Measurements from ENCODE around the gene MTG2.

The MTG2 gene

DNA sequence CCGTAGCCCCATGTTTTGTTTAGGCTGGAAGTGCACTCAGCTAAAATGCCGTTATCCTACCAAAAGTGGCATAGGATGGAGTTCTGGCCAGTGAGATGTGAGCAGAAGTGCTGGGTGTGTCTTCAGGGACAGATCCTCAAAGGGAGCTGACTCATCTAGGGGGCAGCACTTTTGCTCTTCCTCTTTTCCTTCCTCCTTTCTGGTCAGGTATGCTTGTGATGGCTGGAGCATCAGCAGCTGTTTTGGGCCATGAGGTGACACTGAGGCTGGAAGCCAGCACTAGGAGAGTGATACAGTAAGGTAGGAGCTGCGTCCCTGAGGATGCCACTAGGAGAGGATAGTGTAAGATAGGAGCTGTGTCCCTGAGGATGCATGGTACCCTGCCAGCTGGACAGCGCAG lies 50.9 kb downstream of the MTG2 start:
- 92% methylated on average over 4 of the region's 4 CpGs for WGBS
- H3K4me1 ChIP-seq (ENCODE audit: insufficient read depth, low read length), result 0 out of 2 replicates have a peak, but pooled peaks cover 2% of the 10 kb centered on the region
- no peaks in the 10 kb centered on the region for H3K27me3 ChIP-seq (ENCODE audit: insufficient read depth, low read length)
- H3K36me3 ChIP-seq (ENCODE audit: insufficient read depth, low read length), result no peaks in the 10 kb centered on the region
- no peak overlapping the region for H3K4me3 ChIP-seq (ENCODE audit: low read length)
- H3K27ac ChIP-seq (ENCODE audit: low read depth, low read length), result no peak overlapping the region
- no peak overlapping the region for H3K9ac ChIP-seq (ENCODE audit: low read depth, low read length)
- H3K9me3 ChIP-seq (ENCODE audit: insufficient read depth, low read depth, low read length), result no peaks in the 10 kb centered on the region

DNA sequence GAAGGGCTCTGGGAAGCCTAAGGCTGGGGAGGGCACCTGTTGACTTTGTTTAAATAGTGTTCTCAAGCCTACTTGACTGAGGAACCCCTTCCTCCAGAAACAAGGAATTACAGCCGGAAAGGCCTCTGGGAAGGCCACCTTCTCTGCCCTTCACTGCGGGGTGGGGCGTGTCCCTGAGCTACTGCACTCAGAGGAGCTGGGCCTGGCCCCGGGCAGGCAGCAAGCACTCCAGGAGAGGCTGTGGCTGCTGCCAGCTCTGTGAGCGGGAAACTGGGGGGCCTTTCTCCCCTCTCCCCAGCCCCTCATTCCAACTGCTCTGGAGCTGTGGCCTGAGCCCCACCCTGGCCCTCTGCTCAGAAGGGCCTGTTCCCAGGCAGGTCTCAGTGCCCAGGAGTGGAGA lies 51.5 kb downstream of the MTG2 start:
- no peaks in the 10 kb centered on the region for H3K27me3 ChIP-seq (ENCODE audit: insufficient read depth, low read length)
- H3K9me3 ChIP-seq (ENCODE audit: insufficient read depth, low read depth, low read length), result no peaks in the 10 kb centered on the region
- H3K9ac ChIP-seq (ENCODE audit: low read depth, low read length), result no peak overlapping the region
- no peaks in the 10 kb centered on the region for H3K36me3 ChIP-seq (ENCODE audit: insufficient read depth, low read length)
- 0 out of 2 replicates have a peak, but pooled peaks cover 4% of the 10 kb centered on the region for H3K4me1 ChIP-seq (ENCODE audit: insufficient read depth, low read length)
- no peak overlapping the region for H3K4me3 ChIP-seq (ENCODE audit: low read length)
- 82% methylated on average over 5 of the region's 5 CpGs for WGBS
- no peak overlapping the region for H3K27ac ChIP-seq (ENCODE audit: low read depth, low read length)

DNA sequence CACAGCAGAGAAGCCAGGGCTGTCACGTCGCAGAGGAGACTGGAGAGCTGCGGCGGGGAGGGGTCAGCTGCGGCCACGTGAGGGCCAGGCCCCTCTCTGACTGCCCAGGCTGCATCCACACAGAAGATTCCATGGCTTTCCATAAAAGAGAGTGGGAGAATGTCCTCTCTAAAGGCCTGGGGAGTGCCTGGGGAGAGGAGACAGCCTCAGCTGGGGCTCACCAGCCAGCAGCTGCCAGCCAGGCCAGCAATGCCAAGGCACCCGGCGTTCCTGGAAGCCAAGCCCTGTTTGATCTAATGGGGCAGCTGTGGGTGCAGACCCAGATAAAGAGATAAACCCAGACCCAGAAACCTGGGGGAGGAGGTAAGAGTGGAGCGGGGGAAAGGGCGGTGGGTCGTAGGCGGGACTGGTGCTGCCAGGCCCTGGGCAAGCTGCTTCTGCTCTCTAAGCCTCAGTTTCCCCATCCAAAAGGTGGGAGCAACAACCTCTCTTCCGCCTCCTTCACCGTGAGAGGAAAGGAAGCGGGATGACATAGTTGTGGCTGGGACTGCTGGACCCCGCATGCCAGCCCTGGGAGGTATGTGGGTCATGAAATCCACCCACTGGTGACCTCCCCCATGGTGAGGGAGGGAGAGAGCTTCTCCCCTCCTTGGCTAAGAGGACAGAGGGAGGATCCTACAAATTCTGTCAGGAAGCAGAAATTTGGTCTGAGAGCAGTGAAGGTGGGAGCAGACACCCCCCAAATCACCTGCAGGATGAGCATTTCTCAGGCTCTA lies 52.4 kb downstream of the MTG2 start:
- no peaks in the 10 kb centered on the region for H3K27me3 ChIP-seq (ENCODE audit: insufficient read depth, low read length)
- no peaks in the 10 kb centered on the region for H3K9me3 ChIP-seq (ENCODE audit: insufficient read depth, low read depth, low read length)
- 91% methylated on average over 15 of the region's 16 CpGs for WGBS
- no peaks in the 10 kb centered on the region for H3K36me3 ChIP-seq (ENCODE audit: insufficient read depth, low read length)
- no peak overlapping the region for H3K27ac ChIP-seq (ENCODE audit: low read depth, low read length)
- no peak overlapping the region for H3K4me3 ChIP-seq (ENCODE audit: low read length)
- no peak overlapping the region for H3K9ac ChIP-seq (ENCODE audit: low read depth, low read length)
- H3K4me1 ChIP-seq (ENCODE audit: insufficient read depth, low read length), result 0 out of 2 replicates have a peak, but pooled peaks cover 8% of the 10 kb centered on the region

DNA sequence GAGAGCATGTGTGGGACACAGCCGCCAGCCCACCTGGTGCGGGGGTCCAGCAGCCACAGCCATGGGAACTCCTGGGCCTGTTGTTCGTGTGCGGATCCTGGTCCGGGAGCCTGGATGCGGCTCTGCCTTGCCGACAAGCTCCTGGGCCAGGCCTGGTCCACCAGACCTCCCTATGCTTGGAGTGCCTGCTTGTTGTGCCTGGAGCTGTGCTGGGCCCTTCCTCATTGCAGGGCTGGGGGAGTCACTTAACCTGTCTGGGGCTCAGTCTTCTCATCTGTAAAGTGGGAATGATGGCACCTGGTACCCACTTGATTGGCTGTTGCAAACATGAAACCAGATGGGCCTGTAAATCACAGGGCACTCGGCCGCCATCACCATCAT lies 52.9 kb downstream of the MTG2 start:
- no peak overlapping the region for H3K4me3 ChIP-seq (ENCODE audit: low read length)
- no peaks in the 10 kb centered on the region for H3K27me3 ChIP-seq (ENCODE audit: insufficient read depth, low read length)
- no peaks in the 10 kb centered on the region; the same call in 1 of the 2 replicates for H3K36me3 ChIP-seq (ENCODE audit: insufficient read depth, low read length)
- 92% methylated on average over 9 of the region's 9 CpGs for WGBS
- no peak overlapping the region for H3K27ac ChIP-seq (ENCODE audit: low read depth, low read length)
- H3K9me3 ChIP-seq (ENCODE audit: insufficient read depth, low read depth, low read length), result no peaks in the 10 kb centered on the region
- 0 out of 2 replicates have a peak, but pooled peaks cover 8% of the 10 kb centered on the region for H3K4me1 ChIP-seq (ENCODE audit: insufficient read depth, low read length)
- no peak overlapping the region for H3K9ac ChIP-seq (ENCODE audit: low read depth, low read length)

DNA sequence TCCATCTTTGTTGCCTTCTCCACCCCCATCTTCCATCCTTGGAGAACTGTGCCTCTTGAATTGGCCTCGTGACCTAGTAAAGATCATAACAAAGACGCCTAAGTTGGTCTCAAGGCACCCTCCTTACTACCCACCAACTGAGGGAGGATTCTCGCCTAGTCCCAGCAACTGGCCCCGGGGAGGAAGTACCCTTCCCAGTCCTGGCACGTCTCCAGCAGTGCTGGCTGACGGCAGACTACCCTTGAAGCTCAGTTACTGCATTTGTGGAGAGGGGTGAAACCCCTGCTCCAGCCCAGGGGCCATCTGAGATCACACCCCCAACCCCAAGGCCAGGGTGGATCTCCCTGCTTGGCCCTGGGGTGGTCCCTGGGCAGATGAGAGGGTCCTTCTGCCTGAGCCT lies 53.4 kb downstream of the MTG2 start:
- 0 out of 2 replicates have a peak, but pooled peaks cover 8% of the 10 kb centered on the region for H3K4me1 ChIP-seq (ENCODE audit: insufficient read depth, low read length)
- no peaks in the 10 kb centered on the region; the same call in 1 of the 2 replicates for H3K36me3 ChIP-seq (ENCODE audit: insufficient read depth, low read length)
- no peaks in the 10 kb centered on the region for H3K9me3 ChIP-seq (ENCODE audit: insufficient read depth, low read depth, low read length)
- no peak overlapping the region for H3K9ac ChIP-seq (ENCODE audit: low read depth, low read length)
- H3K4me3 ChIP-seq (ENCODE audit: low read length), result no peak overlapping the region
- no peaks in the 10 kb centered on the region for H3K27me3 ChIP-seq (ENCODE audit: insufficient read depth, low read length)
- no peak overlapping the region for H3K27ac ChIP-seq (ENCODE audit: low read depth, low read length)
- WGBS, result 84% methylated on average over 6 of the region's 6 CpGs

DNA sequence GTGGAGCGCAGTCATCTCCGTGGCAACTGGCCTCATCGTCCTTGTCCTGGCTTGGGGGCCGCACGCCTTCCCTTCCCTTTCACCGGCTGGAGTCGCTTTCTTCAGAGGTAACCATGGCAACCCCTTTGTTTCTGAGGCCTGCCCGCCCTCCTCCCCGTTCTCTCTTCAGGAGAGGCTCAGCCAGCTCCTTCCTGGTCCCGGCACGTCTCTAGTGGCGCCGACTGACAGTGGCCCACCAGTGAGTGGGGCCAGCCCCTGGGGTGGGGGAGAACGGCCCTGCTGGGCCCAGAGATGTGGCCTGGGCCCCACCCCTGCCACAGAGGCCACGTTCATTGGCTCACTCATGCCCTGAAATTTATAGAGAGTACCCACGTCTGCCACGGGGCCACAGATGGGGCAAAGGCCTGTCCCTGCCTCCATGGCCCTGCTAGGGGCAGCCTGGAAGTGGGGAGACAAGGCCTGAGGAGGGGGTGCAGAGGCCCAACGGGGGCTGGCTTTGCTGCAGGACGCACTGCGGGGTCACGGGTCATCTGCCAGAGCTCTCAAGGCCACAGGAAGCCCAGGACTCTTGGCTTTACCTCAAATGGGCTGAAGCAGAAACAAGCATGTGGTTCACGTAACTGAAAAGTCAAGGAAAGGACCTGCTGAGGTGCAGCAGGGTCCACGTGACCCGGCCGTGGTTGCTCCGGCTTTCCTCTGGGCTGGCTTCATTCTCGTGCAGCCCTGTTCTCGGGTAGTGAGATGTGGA lies 54.1 kb downstream of the MTG2 start:
- H3K9me3 ChIP-seq (ENCODE audit: insufficient read depth, low read depth, low read length), result no peaks in the 10 kb centered on the region
- H3K27ac ChIP-seq (ENCODE audit: low read depth, low read length), result no peak overlapping the region
- 61% methylated on average over 27 of the region's 28 CpGs for WGBS
- H3K4me1 ChIP-seq (ENCODE audit: insufficient read depth, low read length), result 0 out of 2 replicates have a peak, but pooled peaks cover 8% of the 10 kb centered on the region
- H3K36me3 ChIP-seq (ENCODE audit: insufficient read depth, low read length), result peaks cover under 1% of the 10 kb centered on the region; the same call in 1 of the 2 replicates
- no peaks in the 10 kb centered on the region for H3K27me3 ChIP-seq (ENCODE audit: insufficient read depth, low read length)
- no peak overlapping the region for H3K9ac ChIP-seq (ENCODE audit: low read depth, low read length)
- H3K4me3 ChIP-seq (ENCODE audit: low read length), result no peak overlapping the region

DNA sequence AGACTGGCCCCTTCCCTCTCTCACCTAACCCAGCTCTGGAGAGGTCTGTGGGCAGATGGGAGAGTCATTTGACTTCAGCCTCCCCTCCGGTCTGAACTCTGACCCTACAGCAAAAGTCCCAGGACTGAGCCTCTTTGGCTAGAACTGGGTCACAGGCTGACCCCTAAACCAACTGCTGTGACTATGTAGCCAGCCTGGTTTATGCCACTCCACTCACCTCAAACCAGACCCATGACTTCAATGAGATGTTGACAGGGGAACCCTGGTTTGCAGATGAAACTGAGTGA lies 54.6 kb downstream of the MTG2 start:
- WGBS, result 100% methylated on average over 1 of the region's 1 CpG
- Histone ChIP-seq H3K9me3 (ENCODE audit: insufficient read depth, low read depth, low read length) (no peaks in the 10 kb centered on the region), H3K36me3 (ENCODE audit: insufficient read depth, low read length) (peaks cover 5% of the 10 kb centered on the region; the same call in 1 of the 2 replicates), H3K9ac (ENCODE audit: low read depth, low read length) (no peak overlapping the region), H3K27me3 (ENCODE audit: insufficient read depth, low read length) (no peaks in the 10 kb centered on the region), H3K27ac (ENCODE audit: low read depth, low read length) (no peak overlapping the region), H3K4me3 (ENCODE audit: low read length) (no peak overlapping the region), H3K4me1 (ENCODE audit: insufficient read depth, low read length) (0 out of 2 replicates have a peak, but pooled peaks cover 8% of the 10 kb centered on the region)

DNA sequence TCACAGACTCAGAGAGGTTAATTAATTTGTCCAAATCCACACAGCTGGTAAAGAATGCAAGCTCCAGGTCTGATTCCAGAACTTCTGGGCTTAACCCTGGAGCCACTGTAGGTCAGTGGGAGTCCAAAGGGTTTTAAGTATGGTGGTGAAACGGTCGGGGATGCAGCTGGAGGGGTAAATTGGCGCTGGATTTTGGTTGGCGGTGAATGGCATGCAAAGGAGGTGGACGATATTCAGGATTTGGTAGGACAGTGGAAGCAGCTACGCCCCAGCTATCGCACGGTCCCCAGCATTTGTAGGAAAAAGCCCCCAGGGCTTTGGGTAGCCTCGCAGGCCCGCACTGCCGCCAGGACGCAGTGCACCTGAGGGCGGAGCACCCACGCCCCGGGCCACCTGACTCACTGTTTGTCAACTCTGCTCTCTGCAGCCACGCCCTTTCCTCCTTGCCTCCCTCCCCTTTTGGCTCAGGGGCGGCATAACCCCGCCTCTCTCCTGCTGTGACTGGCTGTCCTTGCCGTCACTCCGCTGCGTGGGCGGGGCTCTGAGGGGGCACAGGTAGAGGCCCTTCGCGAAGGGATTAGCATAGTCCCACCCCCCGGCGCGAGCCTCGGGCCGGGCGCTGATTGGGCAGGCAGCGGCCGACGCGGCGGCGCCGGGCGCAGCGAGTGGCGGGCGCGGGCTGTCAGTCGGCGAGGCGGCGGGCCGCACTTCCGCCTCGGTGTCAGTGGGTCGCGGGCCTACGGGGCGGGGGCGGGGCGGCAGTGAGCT lies 55.2 kb downstream of the MTG2 start, which contains the start of gene OSBPL2:
OSBPL2 (plus strand) TSS at position 721 of the 768 bp plus-strand sequence. CDS start 17,664 bp downstream, outside the sequence.
- Histone ChIP-seq H3K9me3 (ENCODE audit: insufficient read depth, low read depth, low read length) (no peaks in the 10 kb centered on the region), H3K27me3 (ENCODE audit: insufficient read depth, low read length) (no peaks in the 10 kb centered on the region), H3K27ac (ENCODE audit: low read depth, low read length) (no peak within 1 kb of the TSS; the same call in 1 of the 2 replicates), H3K4me3 (ENCODE audit: low read length) (peak within 1 kb of the TSS; percentile 69), H3K4me1 (ENCODE audit: insufficient read depth, low read length) (0 out of 2 replicates have a peak, but pooled peaks cover 8% of the 10 kb centered on the region), H3K36me3 (ENCODE audit: insufficient read depth, low read length) (peaks cover 5% of the 10 kb centered on the region; the same call in 1 of the 2 replicates), H3K9ac (ENCODE audit: low read depth, low read length) (peak within 1 kb of the TSS; percentile 49)
- WGBS, result 3% methylated on average over 55 of the region's 55 CpGs

DNA sequence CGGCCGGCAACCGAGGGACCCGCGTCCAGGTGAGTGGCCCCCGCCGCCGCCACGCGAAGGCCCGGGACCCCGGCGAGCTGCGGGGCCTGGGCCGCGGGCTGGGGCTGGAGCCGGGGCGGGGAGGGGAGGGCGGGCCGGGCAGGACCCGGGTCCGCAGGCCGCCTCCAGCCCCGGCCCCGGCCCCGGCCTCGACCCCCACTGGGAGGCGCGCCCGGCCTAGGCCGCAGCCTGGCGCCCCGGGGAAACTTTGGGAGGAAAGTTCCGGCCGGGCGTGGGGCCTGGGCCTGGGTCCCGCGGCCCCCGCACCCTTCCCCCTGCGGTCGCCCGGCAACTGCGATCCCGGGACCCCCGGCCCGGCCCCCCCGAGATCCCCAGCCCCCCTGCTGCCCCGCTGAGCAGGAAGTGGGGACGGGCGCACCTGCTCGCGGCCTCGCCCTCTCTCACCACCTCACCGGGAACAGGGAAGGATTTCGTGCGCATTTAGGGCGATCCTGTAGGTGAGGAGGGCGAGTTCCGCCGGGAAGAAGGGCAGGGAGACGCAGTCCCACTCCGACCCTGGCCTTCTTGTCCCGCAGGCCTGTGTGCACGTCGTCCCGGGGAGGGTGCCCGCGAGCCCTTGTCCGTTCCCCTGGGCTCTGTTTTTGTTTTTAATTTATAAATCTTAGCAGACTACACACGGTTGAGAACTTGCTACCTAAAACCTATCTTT lies 55.9 kb downstream of the MTG2 start:
- peaks cover 5% of the 10 kb centered on the region; the same call in 1 of the 2 replicates for H3K36me3 ChIP-seq (ENCODE audit: insufficient read depth, low read length)
- 0 out of 2 replicates have a peak, but pooled peaks cover 8% of the 10 kb centered on the region for H3K4me1 ChIP-seq (ENCODE audit: insufficient read depth, low read length)
- H3K9me3 ChIP-seq (ENCODE audit: insufficient read depth, low read depth, low read length), result no peaks in the 10 kb centered on the region
- peak overlapping the region; percentile 69 for H3K4me3 ChIP-seq (ENCODE audit: low read length)
- peak overlapping the region; percentile 49 for H3K9ac ChIP-seq (ENCODE audit: low read depth, low read length)
- no peaks in the 10 kb centered on the region for H3K27me3 ChIP-seq (ENCODE audit: insufficient read depth, low read length)
- no peak overlapping the region for H3K27ac ChIP-seq (ENCODE audit: low read depth, low read length)
- under 1% methylated on average over 67 of the region's 70 CpGs for WGBS

DNA sequence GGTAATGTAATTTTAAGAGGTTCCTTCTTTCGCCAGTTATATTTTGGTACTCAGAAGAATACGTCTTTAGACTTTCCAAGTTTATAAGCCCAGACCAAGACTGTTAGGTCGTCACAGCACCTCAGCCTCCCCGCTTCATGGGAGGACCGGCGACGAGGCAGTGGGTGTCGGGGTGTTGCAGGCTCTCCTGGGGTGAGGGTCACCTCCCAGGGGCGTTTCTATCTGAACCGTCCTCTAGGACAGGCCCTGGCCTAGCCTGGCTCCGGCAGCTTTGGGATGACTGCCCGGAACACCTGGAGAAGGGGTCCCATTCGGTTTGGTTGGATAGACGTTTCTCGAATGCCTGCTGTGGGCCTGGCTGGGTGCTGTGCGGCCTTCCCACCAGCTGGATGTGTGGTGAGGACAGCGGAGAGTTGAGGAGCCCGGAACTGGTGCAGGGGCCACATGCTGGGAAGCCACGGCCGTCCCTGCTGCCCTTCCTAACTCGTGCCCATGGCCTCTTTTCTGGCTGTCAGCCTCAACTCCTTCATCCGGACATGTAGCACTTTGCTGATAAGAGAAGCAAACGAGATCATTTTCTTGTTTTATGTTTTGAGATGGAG lies 56.6 kb downstream of the MTG2 start:
- H3K9me3 ChIP-seq (ENCODE audit: insufficient read depth, low read depth, low read length), result no peaks in the 10 kb centered on the region
- peak overlapping the region; percentile 69 for H3K4me3 ChIP-seq (ENCODE audit: low read length)
- peaks cover 5% of the 10 kb centered on the region; the same call in 1 of the 2 replicates for H3K36me3 ChIP-seq (ENCODE audit: insufficient read depth, low read length)
- H3K4me1 ChIP-seq (ENCODE audit: insufficient read depth, low read length), result 0 out of 2 replicates have a peak, but pooled peaks cover 8% of the 10 kb centered on the region
- no peaks in the 10 kb centered on the region for H3K27me3 ChIP-seq (ENCODE audit: insufficient read depth, low read length)
- H3K9ac ChIP-seq (ENCODE audit: low read depth, low read length), result peak overlapping the region; percentile 49
- WGBS, result 67% methylated on average over 23 of the region's 23 CpGs
- no peak overlapping the region; the same call in 1 of the 2 replicates for H3K27ac ChIP-seq (ENCODE audit: low read depth, low read length)

Data from HUES64 (cell line).